ENCODE data around the gene KCNK10. TPM values are rescaled to one million over a fixed set of nuclear protein-coding genes. Genes with fewer than 3 reads are reported as not detected.

KCNK10 gene
- total and polyA plus RNA-seq, 10 of the 15 experiments (the other 5 are each of a cell fraction or from before 2014, with no cell fraction given), result 0.01 to 0.06 (median 0.02) TPM; not detected in 7

DNA sequence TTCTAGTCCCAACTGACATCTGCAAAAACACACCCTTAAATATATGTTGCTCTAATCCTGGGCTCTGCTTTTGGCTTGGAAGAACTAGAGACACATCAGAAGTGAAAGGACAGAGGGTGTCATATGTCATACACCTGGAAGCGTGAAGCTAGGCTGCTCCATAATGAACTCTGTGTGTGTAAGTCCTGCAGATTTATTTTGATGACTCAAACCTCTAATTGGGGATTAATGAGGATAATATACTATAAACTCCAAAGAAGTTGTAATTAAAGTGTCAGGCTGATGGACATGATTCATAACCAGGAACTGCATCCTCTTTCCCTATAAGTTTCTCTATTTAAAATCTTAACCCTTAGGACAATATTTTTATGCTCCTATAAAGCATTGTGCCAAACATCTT lies 4.4 kb upstream of the KCNK10 start (continued):
- TF ChIP-seq BHLHE40 (IDR thresholded peaks at IDR 0.05; ENCODE audit: borderline replicate concordance in 1 of 2, low read depth in 2 of 2, low read length in 1 of 2) (no peak), IRF4 (IDR thresholded peaks at IDR 0.05; ENCODE audit: low read depth, low read length) (no peak), LARP7 (IDR thresholded peaks at IDR 0.05) (no peak), CREM (IDR thresholded peaks at IDR 0.05; ENCODE audit: low read depth) (no peak), NFIC (IDR thresholded peaks at IDR 0.05; ENCODE audit: low read depth, low read length) (no peak)

DNA sequence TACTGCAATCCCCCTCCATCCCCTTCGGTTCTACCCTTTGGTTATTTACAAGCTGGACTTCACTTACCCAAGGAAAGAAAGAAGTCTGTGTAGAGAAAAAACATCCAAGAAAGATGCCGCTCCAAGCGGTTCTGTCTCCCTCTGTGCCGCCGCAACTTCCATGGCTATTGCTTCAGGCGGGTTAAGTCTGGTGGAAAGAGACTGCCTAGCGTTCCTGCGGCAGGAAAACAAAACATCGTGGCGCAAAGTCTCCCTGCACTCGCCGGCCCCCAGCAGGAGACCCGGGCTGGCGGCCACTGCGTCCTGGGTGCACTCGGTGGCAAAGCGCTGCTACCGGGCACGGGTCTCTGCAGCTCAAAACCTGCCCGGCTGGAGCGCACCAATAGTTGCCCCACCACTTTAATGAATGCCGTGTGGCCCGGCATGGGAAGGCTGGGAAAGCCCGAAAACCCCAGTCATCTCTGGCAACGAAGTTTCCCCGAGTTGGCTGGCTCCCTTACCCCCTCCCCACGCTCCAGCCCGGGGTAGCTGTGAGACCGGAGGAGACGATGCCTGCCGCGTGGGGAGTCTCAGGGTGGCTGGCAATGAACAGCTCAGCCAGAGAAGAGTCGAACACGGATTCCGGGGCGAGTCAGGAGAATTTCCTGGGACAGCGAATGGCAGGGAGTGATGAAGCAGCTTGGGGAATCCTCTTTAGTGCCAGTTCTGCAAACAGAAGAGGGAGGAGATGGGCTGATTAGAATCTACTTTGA lies 3.5 kb upstream of the KCNK10 start:
- intact Hi-C loops (cut with micrococcal nuclease; ENCODE audit: unreplicated experiment), result no loop called here
- TF ChIP-seq POU2F2 (IDR thresholded peaks at IDR 0.05; ENCODE audit: borderline replicate concordance, low read depth, low read length) (no peak), ZNF384 (IDR thresholded peaks at IDR 0.05; ENCODE audit: borderline replicate concordance, low read depth, low read length) (no peak), SUZ12 (IDR thresholded peaks at IDR 0.05; ENCODE audit: unreplicated experiment) (no peak), BACH1 (IDR thresholded peaks at IDR 0.05; ENCODE audit: borderline replicate concordance) (no peak), RFX5 (IDR thresholded peaks at IDR 0.05; ENCODE audit: low read depth, low read length) (no peak), HCFC1 (IDR thresholded peaks at IDR 0.05; ENCODE audit: low read length) (no peak), SPI1 (IDR thresholded peaks at IDR 0.05; ENCODE audit: borderline replicate concordance, insufficient read depth, low read depth, low read length) (no peak), MXI1 (IDR thresholded peaks at IDR 0.05; ENCODE audit: low read depth, low read length) (no peak), YBX1 (IDR thresholded peaks at IDR 0.05) (no peak), SMARCA5 (IDR thresholded peaks at IDR 0.05) (no peak), RAD51 (IDR thresholded peaks at IDR 0.05) (no peak), KLF5 (IDR thresholded peaks at IDR 0.05; ENCODE audit: partially characterized antibody) (no peak), CHD4 (IDR thresholded peaks at IDR 0.05) (no peak)
- TF ChIP-seq, protein P1, sequence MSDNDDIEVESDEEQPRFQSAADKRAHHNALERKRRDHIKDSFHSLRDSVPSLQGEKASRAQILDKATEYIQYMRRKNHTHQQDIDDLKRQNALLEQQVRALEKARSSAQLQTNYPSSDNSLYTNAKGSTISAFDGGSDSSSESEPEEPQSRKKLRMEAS (IDR thresholded peaks at IDR 0.05; ENCODE audit: low read depth, low read length), result no peak
- TF ChIP-seq, protein P2, sequence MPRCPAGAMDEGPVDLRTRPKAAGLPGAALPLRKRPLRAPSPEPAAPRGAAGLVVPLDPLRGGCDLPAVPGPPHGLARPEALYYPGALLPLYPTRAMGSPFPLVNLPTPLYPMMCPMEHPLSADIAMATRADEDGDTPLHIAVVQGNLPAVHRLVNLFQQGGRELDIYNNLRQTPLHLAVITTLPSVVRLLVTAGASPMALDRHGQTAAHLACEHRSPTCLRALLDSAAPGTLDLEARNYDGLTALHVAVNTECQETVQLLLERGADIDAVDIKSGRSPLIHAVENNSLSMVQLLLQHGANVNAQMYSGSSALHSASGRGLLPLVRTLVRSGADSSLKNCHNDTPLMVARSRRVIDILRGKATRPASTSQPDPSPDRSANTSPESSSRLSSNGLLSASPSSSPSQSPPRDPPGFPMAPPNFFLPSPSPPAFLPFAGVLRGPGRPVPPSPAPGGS (IDR thresholded peaks at IDR 0.05; ENCODE audit: borderline replicate concordance, insufficient read depth, low read depth, low read length, poor library complexity, severe bottlenecking), result no peak
- TF ChIP-seq, protein P3, sequence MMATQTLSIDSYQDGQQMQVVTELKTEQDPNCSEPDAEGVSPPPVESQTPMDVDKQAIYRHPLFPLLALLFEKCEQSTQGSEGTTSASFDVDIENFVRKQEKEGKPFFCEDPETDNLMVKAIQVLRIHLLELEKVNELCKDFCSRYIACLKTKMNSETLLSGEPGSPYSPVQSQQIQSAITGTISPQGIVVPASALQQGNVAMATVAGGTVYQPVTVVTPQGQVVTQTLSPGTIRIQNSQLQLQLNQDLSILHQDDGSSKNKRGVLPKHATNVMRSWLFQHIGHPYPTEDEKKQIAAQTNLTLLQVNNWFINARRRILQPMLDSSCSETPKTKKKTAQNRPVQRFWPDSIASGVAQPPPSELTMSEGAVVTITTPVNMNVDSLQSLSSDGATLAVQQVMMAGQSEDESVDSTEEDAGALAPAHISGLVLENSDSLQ (IDR thresholded peaks at IDR 0.05), result no peak

More for the DNA sequence above, 3.5 kb upstream of the KCNK10 start:
- POLR2A ChIA-PET, result no interaction called here
- CTCF ChIA-PET, result no interaction called here
- no peak for DNase-seq (ENCODE audit: low read depth, low spot score)
- ATAC-seq, result no peak
- no peaks in the 10 kb centered on the region for H3K79me2 ChIP-seq (ENCODE audit: control insufficient read depth, insufficient read depth, low read length)
- peaks cover 5% of the 10 kb centered on the region for H3K4me1 ChIP-seq (ENCODE audit: control insufficient read depth, insufficient read depth, low read length)
- H2AFZ ChIP-seq (ENCODE audit: control insufficient read depth, low read depth, low read length), result no peak overlapping the region
- in situ Hi-C loops (cut with MboI), result no loop called here
- peaks cover 4 to 39% of the 10 kb centered on the region in 2 experiments for H3K27me3 ChIP-seq (replicated peaks in 1 of 2; ENCODE audit: control insufficient read depth in 2 of 2, insufficient read depth in 2 of 2, low read length in 1 of 2)
- no peak overlapping the region for H3K27ac ChIP-seq (ENCODE audit: control insufficient read depth, insufficient read depth)
- no peaks in the 10 kb centered on the region; the same call in 2 of the 3 replicates for H3K9me3 ChIP-seq (replicated peaks; ENCODE audit: control insufficient read depth, insufficient read depth, low read length)
- no peak overlapping the region for H3K4me3 ChIP-seq
- no peaks in the 10 kb centered on the region; the same call in 1 of the 2 replicates for H4K20me1 ChIP-seq (ENCODE audit: control insufficient read depth, insufficient read depth)
- no peak for FAIRE-seq
- SMC1A ChIA-PET (ENCODE audit: uncharacterized antibody, unreplicated experiment), result no interaction called here
- RAD21 ChIA-PET (ENCODE audit: unreplicated experiment), result no interaction called here
- H3K9ac ChIP-seq (ENCODE audit: control insufficient read depth, insufficient read depth, low read length), result no peak overlapping the region
- no peaks in the 10 kb centered on the region for H3K36me3 ChIP-seq (ENCODE audit: control insufficient read depth in 2 of 2, insufficient read depth in 2 of 2, low read length in 1 of 2)
- H3K4me2 ChIP-seq (ENCODE audit: control insufficient read depth, insufficient read depth), result no peak overlapping the region
- no TSS peak for BruUV-seq (replicated peaks)
- 19% methylated on average over 37 of the region's 37 CpGs for WGBS (ENCODE audit: insufficient coverage, insufficient replicate concordance, low lambda C conversion rate, missing lambda C conversion rate)
